DOHH2 (cell line): Measurements from ENCODE around the gene CORO1C.

Experiments used
- H3F3A ChIP-seq: fragments of 200-600 bp; sonication (generic), shearing (Covaris generic); 2 replicates; pipeline ENCODE4 v1.6.0; 2016; ENCODE audit warnings: antibody characterized with exemption, mild to moderate bottlenecking; ENCODE audit not compliant: control insufficient read depth, insufficient read depth
- H3K27ac ChIP-seq: fragments of 200-600 bp; sonication (generic); 2 replicates; pipeline ENCODE4 v1.5.1; 2014; ENCODE audit warnings: low read depth, mild to moderate bottlenecking, low read length, moderate library complexity
- H3K27me3 ChIP-seq: fragments of 200-600 bp; sonication (generic); 2 replicates; pipeline ENCODE4 v1.6.1; 2014; ENCODE audit warnings: mild to moderate bottlenecking, low read length, mixed read lengths; ENCODE audit not compliant: control insufficient read depth
- H3K36me3 ChIP-seq: fragments of 200-600 bp; sonication (generic); 2 replicates; pipeline ENCODE4 v1.6.1; 2014; ENCODE audit warnings: mild to moderate bottlenecking, low read length, moderate library complexity, mixed read lengths; ENCODE audit not compliant: control insufficient read depth
- H3K4me1 ChIP-seq: fragments of 200-600 bp; sonication (generic); 2 replicates; pipeline ENCODE4 v1.6.1; 2014; ENCODE audit warnings: mild to moderate bottlenecking, low read length, mixed read lengths; ENCODE audit not compliant: control insufficient read depth
- H3K4me2 ChIP-seq: fragments of 200-600 bp; sonication (generic); 2 replicates; pipeline ENCODE4 v1.6.0; 2014; ENCODE audit warnings: mild to moderate bottlenecking, low read length, moderate library complexity
- H3K4me3 ChIP-seq: fragments of 200-600 bp; sonication (generic); 2 replicates; pipeline ENCODE4 v1.5.1; 2014; ENCODE audit warnings: mild to moderate bottlenecking, low read length, mixed read lengths
- H3K79me2 ChIP-seq: fragments of 200-600 bp; sonication (generic); 2 replicates; pipeline ENCODE4 v1.6.1; 2014; ENCODE audit warnings: mild to moderate bottlenecking, low read length, mixed read lengths; ENCODE audit not compliant: control insufficient read depth
- H3K9me2 ChIP-seq: fragments of 200-600 bp; sonication (generic); replicated peaks from 2 replicates; pipeline ENCODE4 v1.6.1; 2014; ENCODE audit warnings: mild to moderate bottlenecking, low read length, mixed read lengths; ENCODE audit not compliant: control insufficient read depth
- H3K9me3 ChIP-seq: fragments of 200-600 bp; sonication (generic); 2 replicates; pipeline ENCODE4 v1.6.1; 2014; ENCODE audit warnings: antibody characterized with exemption, low read length, mixed read lengths; ENCODE audit not compliant: control insufficient read depth, insufficient read depth
- H4K20me1 ChIP-seq: fragments of 200-600 bp; sonication (generic); 2 replicates; pipeline ENCODE4 v1.6.0; 2014; ENCODE audit warnings: low read depth, mild to moderate bottlenecking, antibody characterized with exemption, low read length, moderate library complexity; ENCODE audit not compliant: control insufficient read depth, insufficient read depth
- EZH2phosphoT487 ChIP-seq: fragments of 200-600 bp; sonication (generic); IDR thresholded peaks from 2 replicates; pipeline ENCODE4 v1.6.1; 2017; ENCODE audit warnings: borderline replicate concordance, mild to moderate bottlenecking, antibody characterized with exemption, low read length, moderate library complexity, mixed read lengths
- TF ChIP-seq, protein P1 (sequence below): fragments of 200-600 bp; sonication (generic); IDR thresholded peaks from one replicate; pipeline ENCODE4 v1.5.1; 2014; ENCODE audit warnings: antibody characterized with exemption, mild to moderate bottlenecking, low read depth, low read length; ENCODE audit not compliant: poor library complexity, severe bottlenecking

The CORO1C gene

DNA sequence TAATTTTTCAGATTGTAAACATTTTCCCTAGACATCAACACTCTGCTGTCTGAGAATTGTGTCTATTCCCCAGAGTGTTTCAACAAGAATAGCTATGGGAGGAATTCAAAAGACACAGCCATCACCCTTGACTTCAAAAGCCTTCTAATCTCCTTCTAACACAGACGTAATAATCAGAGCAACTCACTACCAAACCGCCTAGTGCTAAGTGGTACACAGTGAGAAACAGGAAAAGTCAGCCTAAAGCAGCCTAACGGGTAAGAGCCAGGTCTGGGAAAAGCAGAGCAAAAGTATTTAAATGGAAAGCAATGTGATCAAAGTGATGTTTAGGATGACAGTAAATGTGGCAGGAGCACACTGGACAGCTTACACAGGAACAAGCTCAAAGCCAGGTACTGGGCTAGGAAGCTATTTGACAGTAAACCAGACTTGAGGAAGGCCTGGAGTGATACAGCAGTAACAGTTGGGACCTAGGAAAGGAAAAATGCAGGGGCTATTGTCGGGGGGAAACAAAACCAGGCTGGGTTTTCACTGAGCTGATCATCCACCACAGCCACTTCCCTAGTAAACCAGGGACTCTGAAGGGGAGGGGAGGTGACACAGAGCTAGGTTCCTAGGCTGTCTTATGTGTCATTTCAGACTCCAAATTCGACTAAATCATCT lies 29.4 kb downstream of the CORO1C start:
- 0 out of 2 replicates have a peak, but pooled peaks cover 4% of the 10 kb centered on the region for H3K27me3 ChIP-seq
- H3K27ac ChIP-seq: no peak overlapping the region
- no peaks in the 10 kb centered on the region for H3K9me2 ChIP-seq
- 0 out of 2 replicates have a peak, but pooled peaks cover 2% of the 10 kb centered on the region for H3K36me3 ChIP-seq
- H4K20me1 ChIP-seq: no peaks in the 10 kb centered on the region
- H3F3A ChIP-seq: no peaks in the 10 kb centered on the region
- H3K79me2 ChIP-seq: no peaks in the 10 kb centered on the region
- no peak overlapping the region for H3K4me2 ChIP-seq
- TF ChIP-seq EZH2phosphoT487: no peak
- TF ChIP-seq, protein P1, sequence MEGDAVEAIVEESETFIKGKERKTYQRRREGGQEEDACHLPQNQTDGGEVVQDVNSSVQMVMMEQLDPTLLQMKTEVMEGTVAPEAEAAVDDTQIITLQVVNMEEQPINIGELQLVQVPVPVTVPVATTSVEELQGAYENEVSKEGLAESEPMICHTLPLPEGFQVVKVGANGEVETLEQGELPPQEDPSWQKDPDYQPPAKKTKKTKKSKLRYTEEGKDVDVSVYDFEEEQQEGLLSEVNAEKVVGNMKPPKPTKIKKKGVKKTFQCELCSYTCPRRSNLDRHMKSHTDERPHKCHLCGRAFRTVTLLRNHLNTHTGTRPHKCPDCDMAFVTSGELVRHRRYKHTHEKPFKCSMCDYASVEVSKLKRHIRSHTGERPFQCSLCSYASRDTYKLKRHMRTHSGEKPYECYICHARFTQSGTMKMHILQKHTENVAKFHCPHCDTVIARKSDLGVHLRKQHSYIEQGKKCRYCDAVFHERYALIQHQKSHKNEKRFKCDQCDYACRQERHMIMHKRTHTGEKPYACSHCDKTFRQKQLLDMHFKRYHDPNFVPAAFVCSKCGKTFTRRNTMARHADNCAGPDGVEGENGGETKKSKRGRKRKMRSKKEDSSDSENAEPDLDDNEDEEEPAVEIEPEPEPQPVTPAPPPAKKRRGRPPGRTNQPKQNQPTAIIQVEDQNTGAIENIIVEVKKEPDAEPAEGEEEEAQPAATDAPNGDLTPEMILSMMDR: no peak
- H3K9me3 ChIP-seq: no peaks in the 10 kb centered on the region
- H3K4me1 ChIP-seq: no peaks in the 10 kb centered on the region
- no peak overlapping the region for H3K4me3 ChIP-seq

GRCh38 chr12:108700833-108701541 lies 30.3 kb downstream of the CORO1C start:
- Histone ChIP-seq H3K4me2 (no peak overlapping the region), H3K4me1 (no peaks in the 10 kb centered on the region), H3K9me2 (no peaks in the 10 kb centered on the region), H3K9me3 (no peaks in the 10 kb centered on the region), H3K36me3 (0 out of 2 replicates have a peak, but pooled peaks cover 2% of the 10 kb centered on the region), H4K20me1 (no peaks in the 10 kb centered on the region), H3K79me2 (no peaks in the 10 kb centered on the region), H3K27me3 (0 out of 2 replicates have a peak, but pooled peaks cover 4% of the 10 kb centered on the region), H3F3A (no peaks in the 10 kb centered on the region), H3K27ac (no peak overlapping the region), H3K4me3 (no peak overlapping the region)
- no peak for TF ChIP-seq EZH2phosphoT487
- TF ChIP-seq, protein P1: no peak

GRCh38 chr12:108699955-108700563 lies 31.3 kb downstream of the CORO1C start:
- Histone ChIP-seq H3K79me2 (no peaks in the 10 kb centered on the region), H3K9me2 (no peaks in the 10 kb centered on the region), H3K27me3 (0 out of 2 replicates have a peak, but pooled peaks cover 4% of the 10 kb centered on the region), H3K4me1 (no peaks in the 10 kb centered on the region), H3K4me2 (no peak overlapping the region), H3F3A (no peaks in the 10 kb centered on the region), H3K36me3 (0 out of 2 replicates have a peak, but pooled peaks cover 2% of the 10 kb centered on the region), H3K9me3 (no peaks in the 10 kb centered on the region), H3K27ac (no peak overlapping the region), H4K20me1 (no peaks in the 10 kb centered on the region), H3K4me3 (no peak overlapping the region)
- no peak for TF ChIP-seq EZH2phosphoT487
